OCI-LY1 (cell line): ENCODE results near the gene RNF214.

Source experiments
- H2AFZ ChIP-seq: fragments of 200-600 bp; sonication (generic), shearing (Covaris generic); 2 replicates; pipeline ENCODE4 v1.6.0; 2014; ENCODE audit warnings: antibody characterized with exemption, mild to moderate bottlenecking, low read length
- H3F3A ChIP-seq: fragments of 200-600 bp; sonication (generic), shearing (Covaris generic); 2 replicates; pipeline ENCODE4 v1.6.0; 2014; ENCODE audit warnings: mild to moderate bottlenecking, antibody characterized with exemption, low read length, moderate library complexity; ENCODE audit not compliant: insufficient read depth
- H3K27ac ChIP-seq: fragments of 200-600 bp; sonication (generic); 2 replicates; pipeline ENCODE4 v1.5.1; 2014; ENCODE audit warnings: low read length, mixed run types, mild to moderate bottlenecking, low read depth; ENCODE audit not compliant: poor library complexity, severe bottlenecking
- H3K27me3 ChIP-seq: fragments of 200-600 bp; sonication (generic); 2 replicates; pipeline ENCODE4 v1.6.0; 2014; ENCODE audit warnings: antibody characterized with exemption, mild to moderate bottlenecking, low read length, moderate library complexity; ENCODE audit not compliant: insufficient read depth
- H3K36me3 ChIP-seq: fragments of 200-600 bp; sonication (generic); 2 replicates; pipeline ENCODE4 v1.6.1; 2014; ENCODE audit warnings: mild to moderate bottlenecking, antibody characterized with exemption, low read length, moderate library complexity, mixed read lengths; ENCODE audit not compliant: insufficient read depth
- H3K4me1 ChIP-seq: fragments of 200-600 bp; sonication (generic); 2 replicates; pipeline ENCODE4 v1.5.1; 2014; ENCODE audit warnings: mild to moderate bottlenecking, low read length, moderate library complexity; ENCODE audit not compliant: insufficient read depth, severe bottlenecking
- H3K4me2 ChIP-seq: fragments of 200-600 bp; sonication (generic), shearing (Covaris generic); 2 replicates; pipeline ENCODE4 v1.6.1; 2014; ENCODE audit warnings: low read length
- H3K4me3 ChIP-seq: fragments of 200-600 bp; sonication (generic); 2 replicates; pipeline ENCODE4 v1.5.1; 2014; ENCODE audit warnings: low read length, low read depth, mild to moderate bottlenecking, mixed read lengths; ENCODE audit not compliant: poor library complexity, severe bottlenecking
- H3K79me2 ChIP-seq: fragments of 200-600 bp; shearing (Covaris generic); 2 replicates; pipeline ENCODE4 v1.6.1; 2016; ENCODE audit warnings: mixed run types, low read length, mixed read lengths; ENCODE audit not compliant: insufficient read depth
- H3K9ac ChIP-seq: fragments of 200-600 bp; sonication (generic), shearing (Covaris generic); 2 replicates; pipeline ENCODE4 v1.6.1; 2014; ENCODE audit warnings: mild to moderate bottlenecking, low read length, mixed read lengths
- H3K9me2 ChIP-seq: fragments of 200-600 bp; sonication (generic), shearing (Covaris generic); 2 replicates; pipeline ENCODE4 v1.6.1; 2014; ENCODE audit warnings: low read depth, mild to moderate bottlenecking, low read length, mixed read lengths
- H3K9me3 ChIP-seq: fragments of 200-600 bp; shearing (Covaris generic); 2 replicates; pipeline ENCODE4 v1.6.1; 2014; ENCODE audit warnings: low read length, mixed read lengths
- H4K20me1 ChIP-seq: fragments of 200-600 bp; sonication (generic), shearing (Covaris generic); 2 replicates; pipeline ENCODE4 v1.6.0; 2016; ENCODE audit warnings: mild to moderate bottlenecking, low read length; ENCODE audit not compliant: insufficient read depth
- EZH2 ChIP-seq: fragments of 200-600 bp; sonication (generic), shearing (Covaris generic); IDR thresholded peaks from 2 replicates; pipeline ENCODE4 v1.8.0; 2017; ENCODE audit warnings: borderline replicate concordance, mixed run types, mild to moderate bottlenecking, antibody characterized with exemption, low read length, moderate library complexity, mixed read lengths
- TF ChIP-seq, protein P1 (sequence below): fragments of 200-600 bp; sonication (generic), shearing (Covaris generic); IDR thresholded peaks from 2 replicates; pipeline ENCODE4 v1.5.1; 2017; ENCODE audit warnings: mild to moderate bottlenecking, antibody characterized with exemption, low read length, moderate library complexity, mixed read lengths

Gene RNF214

DNA sequence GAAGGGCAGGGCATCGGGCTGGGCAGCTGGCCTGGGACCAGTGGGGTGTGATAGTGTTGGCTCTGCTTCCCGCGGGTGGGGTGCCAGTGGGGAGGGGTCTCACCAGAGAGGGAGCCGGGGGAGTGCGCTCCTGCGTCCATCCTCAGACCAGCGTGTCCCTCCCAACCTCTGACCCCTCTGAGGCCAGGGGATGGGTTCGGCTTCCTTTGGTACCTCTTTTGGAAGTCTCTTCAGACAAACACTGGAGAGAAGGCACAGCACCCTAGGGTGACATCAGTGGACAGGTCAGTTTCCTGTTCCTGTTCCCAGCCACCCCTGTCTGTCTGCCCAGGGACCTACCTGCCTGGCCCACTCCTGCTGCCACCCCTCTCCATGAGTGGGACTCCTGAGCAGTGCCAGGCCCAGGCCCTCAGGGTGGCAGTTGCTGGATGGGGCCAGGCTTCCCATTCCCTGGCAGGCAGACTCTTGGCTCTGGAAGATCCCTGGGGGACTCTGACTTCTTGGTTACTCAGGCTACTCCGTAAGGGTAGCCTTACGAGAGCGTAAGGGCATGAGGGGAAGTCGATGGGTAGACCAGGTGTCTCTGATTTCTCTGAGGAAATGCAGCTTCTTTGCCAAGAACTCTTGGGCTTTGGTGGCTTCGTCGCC, 30.7 kb upstream of the RNF214 start:
- Histone ChIP-seq H3K27ac (no peak overlapping the region), H3K9ac (no peak overlapping the region), H3K4me3 (no peak overlapping the region)

GRCh38 chr11:117202386-117203068, 29.9 kb upstream of the RNF214 start:
- Histone ChIP-seq H3K4me2 (no peak overlapping the region), H3K4me1 (no peaks in the 10 kb centered on the region), H3K9ac (no peak overlapping the region), H2AFZ (no peak overlapping the region), H3K4me3 (no peak overlapping the region), H3K9me2 (no peaks in the 10 kb centered on the region), H3K79me2 (no peaks in the 10 kb centered on the region), H3K27ac (no peak overlapping the region), H3K36me3 (no peaks in the 10 kb centered on the region), H3F3A (no peaks in the 10 kb centered on the region), H3K27me3 (no peaks in the 10 kb centered on the region), H3K9me3 (no peaks in the 10 kb centered on the region), H4K20me1 (no peaks in the 10 kb centered on the region)
- no peak for TF ChIP-seq EZH2
- TF ChIP-seq, protein P1, sequence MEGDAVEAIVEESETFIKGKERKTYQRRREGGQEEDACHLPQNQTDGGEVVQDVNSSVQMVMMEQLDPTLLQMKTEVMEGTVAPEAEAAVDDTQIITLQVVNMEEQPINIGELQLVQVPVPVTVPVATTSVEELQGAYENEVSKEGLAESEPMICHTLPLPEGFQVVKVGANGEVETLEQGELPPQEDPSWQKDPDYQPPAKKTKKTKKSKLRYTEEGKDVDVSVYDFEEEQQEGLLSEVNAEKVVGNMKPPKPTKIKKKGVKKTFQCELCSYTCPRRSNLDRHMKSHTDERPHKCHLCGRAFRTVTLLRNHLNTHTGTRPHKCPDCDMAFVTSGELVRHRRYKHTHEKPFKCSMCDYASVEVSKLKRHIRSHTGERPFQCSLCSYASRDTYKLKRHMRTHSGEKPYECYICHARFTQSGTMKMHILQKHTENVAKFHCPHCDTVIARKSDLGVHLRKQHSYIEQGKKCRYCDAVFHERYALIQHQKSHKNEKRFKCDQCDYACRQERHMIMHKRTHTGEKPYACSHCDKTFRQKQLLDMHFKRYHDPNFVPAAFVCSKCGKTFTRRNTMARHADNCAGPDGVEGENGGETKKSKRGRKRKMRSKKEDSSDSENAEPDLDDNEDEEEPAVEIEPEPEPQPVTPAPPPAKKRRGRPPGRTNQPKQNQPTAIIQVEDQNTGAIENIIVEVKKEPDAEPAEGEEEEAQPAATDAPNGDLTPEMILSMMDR: no peak

More for the DNA sequence above, 30.7 kb upstream of the RNF214 start:
- Histone ChIP-seq H3K79me2 (no peaks in the 10 kb centered on the region), H3K9me3 (no peaks in the 10 kb centered on the region), H4K20me1 (no peaks in the 10 kb centered on the region), H3K4me1 (no peaks in the 10 kb centered on the region), H2AFZ (no peak overlapping the region), H3K36me3 (no peaks in the 10 kb centered on the region; the same call in 1 of the 2 replicates), H3F3A (no peaks in the 10 kb centered on the region), H3K4me2 (no peak overlapping the region), H3K9me2 (no peaks in the 10 kb centered on the region), H3K27me3 (no peaks in the 10 kb centered on the region)
- TF ChIP-seq EZH2: no peak
- TF ChIP-seq, protein P1: no peak

- H3K27me3 ChIP-seq: no peaks in the 10 kb centered on the region
- no peak overlapping the region for H2AFZ ChIP-seq
- TF ChIP-seq, protein P1: no peak
- H3K9me3 ChIP-seq: no peaks in the 10 kb centered on the region
- no peaks in the 10 kb centered on the region for H3K4me1 ChIP-seq
- no peaks in the 10 kb centered on the region for H4K20me1 ChIP-seq
- H3K9ac ChIP-seq: no peak overlapping the region
- H3K9me2 ChIP-seq: no peaks in the 10 kb centered on the region
- no peak overlapping the region for H3K4me2 ChIP-seq
- no peak overlapping the region for H3K27ac ChIP-seq
- no peaks in the 10 kb centered on the region for H3K36me3 ChIP-seq
- no peaks in the 10 kb centered on the region for H3F3A ChIP-seq
- no peak overlapping the region for H3K4me3 ChIP-seq
- H3K79me2 ChIP-seq: no peaks in the 10 kb centered on the region
Observed at GRCh38 chr11:117203069-117203407, 29.4 kb upstream of the RNF214 start.
